Smooth muscle cell (in vitro differentiated cells): Measurements from ENCODE around the gene CXCR5. TPM values are rescaled to one million over a fixed set of nuclear protein-coding genes. Genes with fewer than 3 reads are reported as not detected.

Experiments
- DNase-seq: peaks from one replicate; lab custom pipeline; 2025; ENCODE audit not compliant: unreplicated experiment; lab: John Stamatoyannopoulos, UW
- H2AFZ ChIP-seq: fragments of 200-600 bp; sonication (generic); 2 replicates; pipeline ENCODE4 v1.6.0; 2016; ENCODE audit warnings: antibody characterized with exemption, low read depth, mild to moderate bottlenecking
- H3F3A ChIP-seq: fragments of 200-600 bp; sonication (generic); 2 replicates; pipeline ENCODE4 v1.6.0; 2017; ENCODE audit warnings: antibody characterized with exemption, low read depth
- H3K27ac ChIP-seq: fragments of 200-600 bp; sonication (generic); 2 replicates; pipeline ENCODE4 v1.5.1; 2016; ENCODE audit warnings: low read depth, mild to moderate bottlenecking
- H3K27me3 ChIP-seq: fragments of 200-600 bp; sonication (generic); 2 replicates; pipeline ENCODE4 v1.6.1; 2016; ENCODE audit warnings: low read depth, mild to moderate bottlenecking
- H3K36me3 ChIP-seq: fragments of 200-600 bp; sonication (generic); 2 replicates; pipeline ENCODE4 v1.5.1; 2016; ENCODE audit warnings: low read depth
- H3K4me1 ChIP-seq: fragments of 200-600 bp; sonication (generic); 2 replicates; pipeline ENCODE4 v1.5.1; 2016; ENCODE audit warnings: low read depth
- H3K4me2 ChIP-seq: fragments of 200-600 bp; sonication (generic); 2 replicates; pipeline ENCODE4 v1.6.0; 2016; ENCODE audit warnings: mild to moderate bottlenecking
- H3K4me3 ChIP-seq: fragments of 200-600 bp; sonication (generic); 2 replicates; pipeline ENCODE4 v1.5.1; 2016; ENCODE audit warnings: mild to moderate bottlenecking
- H3K79me2 ChIP-seq: fragments of 200-600 bp; sonication (generic); 2 replicates; pipeline ENCODE4 v1.6.0; 2016; ENCODE audit warnings: low read depth, mild to moderate bottlenecking
- H3K9ac ChIP-seq: fragments of 200-600 bp; sonication (generic); 2 replicates; pipeline ENCODE4 v1.6.0; 2016; ENCODE audit warnings: low read depth
- H3K9me3 ChIP-seq: fragments of 200-600 bp; sonication (generic); replicated peaks from 2 replicates; pipeline ENCODE4 v1.5.1; 2016; ENCODE audit warnings: low read depth
- H4K20me1 ChIP-seq: fragments of 200-600 bp; sonication (generic); 2 replicates; pipeline ENCODE4 v1.6.0; 2016; ENCODE audit warnings: low read depth
- CTCF ChIP-seq: fragments of 200-600 bp; sonication (generic); IDR thresholded peaks from 2 replicates; pipeline ENCODE4 v1.5.1; 2017; ENCODE audit warnings: borderline replicate concordance, mild to moderate bottlenecking, antibody characterized with exemption; ENCODE audit not compliant: insufficient read depth, poor library complexity, severe bottlenecking
- WGBS: methylation state at CpG from one replicate; pipeline ENCODE4 v1.1.7; 2016; ENCODE audit warnings: low lambda C conversion rate; 5-methylcytosine and 5-hydroxymethylcytosine counted together
- polyA plus RNA-seq: library from polyadenylated mRNA; unstranded; fragments of >200 nt; fragmentation: Nextera tagmentation; extraction: Ambion mirVana; gene quantifications from 2 replicates; pipeline ENCODE4 v1.2.1, GENCODE V29; 2016
- total RNA-seq: library from RNA; depleted of rRNA; stranded (reverse); fragments of >200 nt; gene quantifications from 2 replicates; pipeline ENCODE4 v1.2.3, GENCODE V29; 2014

Gene CXCR5
- total and polyA plus RNA-seq, 2 experiments from 2014 or later = not detected

GRCh38 chr11:118873804-118874203 is 9.9 kb upstream of the CXCR5 start:
- Histone ChIP-seq H4K20me1 (no peaks in the 10 kb centered on the region), H3K27me3 (no peaks in the 10 kb centered on the region), H3K4me3 (no peak overlapping the region), H3K9ac (no peak overlapping the region), H3K4me1 (peaks cover 10% of the 10 kb centered on the region), H2AFZ (no peak overlapping the region), H3K27ac (no peak overlapping the region), H3K4me2 (no peak overlapping the region), H3K36me3 (no peaks in the 10 kb centered on the region), H3F3A (no peaks in the 10 kb centered on the region), H3K9me3 (no peaks in the 10 kb centered on the region), H3K79me2 (no peaks in the 10 kb centered on the region)
- 89% methylated on average over 4 of the region's 4 CpGs for WGBS
- DNase-seq = no peak
- TF ChIP-seq CTCF = no peak

- no peak overlapping the region for H3K4me3 ChIP-seq
- H3K79me2 ChIP-seq = no peaks in the 10 kb centered on the region
- no peaks in the 10 kb centered on the region for H3K9me3 ChIP-seq
- H3K36me3 ChIP-seq = no peaks in the 10 kb centered on the region
- no peak overlapping the region for H3K4me2 ChIP-seq
- no peaks in the 10 kb centered on the region for H3K27me3 ChIP-seq
- H2AFZ ChIP-seq = no peak overlapping the region
- H3K27ac ChIP-seq = no peak overlapping the region
- no peak for DNase-seq
- TF ChIP-seq CTCF = no peak
- 91% methylated on average over 10 of the region's 10 CpGs for WGBS
- H3K4me1 ChIP-seq = no peaks in the 10 kb centered on the region
- H3K9ac ChIP-seq = no peak overlapping the region
- no peaks in the 10 kb centered on the region for H4K20me1 ChIP-seq
- no peaks in the 10 kb centered on the region for H3F3A ChIP-seq
Measured at GRCh38 chr11:118876286-118876685, 7.4 kb upstream of the CXCR5 start.

GRCh38 chr11:118877487-118878162 is 6.1 kb upstream of the CXCR5 start:
- Histone ChIP-seq H3K4me2 (no peak overlapping the region), H3K9me3 (no peaks in the 10 kb centered on the region), H3K9ac (no peak overlapping the region), H3K79me2 (no peaks in the 10 kb centered on the region), H3K27ac (peak overlapping the region; percentile 23), H3K27me3 (no peaks in the 10 kb centered on the region), H3K36me3 (no peaks in the 10 kb centered on the region), H3K4me3 (no peak overlapping the region), H4K20me1 (no peaks in the 10 kb centered on the region), H3F3A (no peaks in the 10 kb centered on the region), H3K4me1 (no peaks in the 10 kb centered on the region), H2AFZ (no peak overlapping the region)
- no peak for TF ChIP-seq CTCF
- no peak for DNase-seq
- WGBS = 92% methylated on average over 11 of the region's 11 CpGs

- Histone ChIP-seq H3K36me3 (no peaks in the 10 kb centered on the region), H2AFZ (no peak overlapping the region), H3K4me1 (no peaks in the 10 kb centered on the region), H3K27ac (peak overlapping the region; percentile 23), H3F3A (no peaks in the 10 kb centered on the region), H3K9ac (no peak overlapping the region), H3K4me3 (no peak overlapping the region), H3K79me2 (no peaks in the 10 kb centered on the region), H3K4me2 (no peak overlapping the region), H3K27me3 (no peaks in the 10 kb centered on the region), H3K9me3 (no peaks in the 10 kb centered on the region), H4K20me1 (no peaks in the 10 kb centered on the region)
- 71% methylated on average over 4 of the region's 4 CpGs for whole genome bisulfite sequencing
- TF ChIP-seq CTCF = no peak
- DNase-seq = no peak
Measured at GRCh38 chr11:118878163-118878563, 5.5 kb upstream of the CXCR5 start.
